ENCODE measurements around the gene TK2.

DNA sequence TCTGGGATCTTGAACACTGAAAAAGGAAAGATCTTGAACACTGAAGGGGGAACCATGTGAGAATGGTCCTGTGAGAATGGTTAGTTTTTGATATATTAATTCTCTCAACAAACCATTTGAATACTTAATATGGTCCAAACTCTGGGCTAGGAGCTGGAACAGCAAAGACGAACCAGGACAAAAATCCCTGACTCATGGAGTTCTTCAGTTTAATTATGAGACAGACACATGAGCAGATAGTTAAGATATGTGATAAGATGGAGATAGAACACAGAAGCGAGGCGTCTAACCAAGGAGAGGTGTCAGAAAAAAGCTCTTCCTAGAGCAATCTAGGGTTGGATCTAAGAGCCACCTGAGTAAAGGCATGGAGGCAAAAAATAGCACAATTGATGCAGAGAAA lies 4.1 kb upstream of the TK2 start:
- TF ChIP-seq ZNF416 (CRISPR knock-in tag; IDR thresholded peaks at IDR 0.05) (no peak), SP1 (CRISPR knock-in tag; conservative IDR thresholded peaks at IDR 0.05) (no peak), ARID4B (CRISPR knock-in tag; IDR thresholded peaks at IDR 0.05; ENCODE audit: borderline replicate concordance) (no peak), CTCF (IDR thresholded peaks at IDR 0.05) (no peak), MAX (CRISPR knock-in tag; IDR thresholded peaks at IDR 0.05) (no peak), SMAD4 (CRISPR knock-in tag; IDR thresholded peaks at IDR 0.05) (no peak)
- TF ChIP-seq, protein P1, sequence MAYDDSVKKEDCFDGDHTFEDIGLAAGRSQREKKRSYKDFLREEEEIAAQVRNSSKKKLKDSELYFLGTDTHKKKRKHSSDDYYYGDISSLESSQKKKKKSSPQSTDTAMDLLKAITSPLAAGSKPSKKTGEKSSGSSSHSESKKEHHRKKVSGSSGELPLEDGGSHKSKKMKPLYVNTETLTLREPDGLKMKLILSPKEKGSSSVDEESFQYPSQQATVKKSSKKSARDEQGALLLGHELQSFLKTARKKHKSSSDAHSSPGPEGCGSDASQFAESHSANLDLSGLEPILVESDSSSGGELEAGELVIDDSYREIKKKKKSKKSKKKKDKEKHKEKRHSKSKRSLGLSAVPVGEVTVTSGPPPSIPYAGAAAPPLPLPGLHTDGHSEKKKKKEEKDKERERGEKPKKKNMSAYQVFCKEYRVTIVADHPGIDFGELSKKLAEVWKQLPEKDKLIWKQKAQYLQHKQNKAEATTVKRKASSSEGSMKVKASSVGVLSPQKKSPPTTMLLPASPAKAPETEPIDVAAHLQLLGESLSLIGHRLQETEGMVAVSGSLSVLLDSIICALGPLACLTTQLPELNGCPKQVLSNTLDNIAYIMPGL (CRISPR knock-in tag; IDR thresholded peaks at IDR 0.05) = no peak
- TF ChIP-seq, protein P2, sequence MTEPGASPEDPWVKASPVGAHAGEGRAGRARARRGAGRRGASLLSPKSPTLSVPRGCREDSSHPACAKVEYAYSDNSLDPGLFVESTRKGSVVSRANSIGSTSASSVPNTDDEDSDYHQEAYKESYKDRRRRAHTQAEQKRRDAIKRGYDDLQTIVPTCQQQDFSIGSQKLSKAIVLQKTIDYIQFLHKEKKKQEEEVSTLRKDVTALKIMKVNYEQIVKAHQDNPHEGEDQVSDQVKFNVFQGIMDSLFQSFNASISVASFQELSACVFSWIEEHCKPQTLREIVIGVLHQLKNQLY (CRISPR knock-in tag; IDR thresholded peaks at IDR 0.05) = no peak
